Ammon's horn (tissue), 1 donor: ENCODE measurements around the gene MSI2.

Experiments used
- DNase-seq: peaks from one replicate; pipeline ENCODE4 v3.0.0-alpha.2; 2016; ENCODE audit warnings: low spot score

The MSI2 gene

DNA sequence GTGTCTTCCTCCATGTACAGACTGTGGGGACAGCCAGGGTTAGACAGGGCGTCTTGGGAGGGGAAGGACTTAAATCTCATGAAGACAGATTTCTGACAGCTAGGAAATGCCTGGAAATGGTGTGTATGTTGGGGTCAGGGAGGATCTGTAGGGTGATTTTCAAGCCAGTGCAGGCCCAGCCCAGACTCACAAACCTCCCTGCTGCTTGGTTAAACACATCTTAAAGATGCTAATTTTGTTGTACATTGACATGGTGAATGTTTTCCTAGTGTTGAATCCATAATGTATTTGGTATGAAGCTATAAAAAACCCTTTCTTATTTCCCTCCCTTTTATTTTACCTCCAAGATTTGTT lies 250.4 kb downstream of the MSI2 start:
- no peak for DNase-seq

DNA sequence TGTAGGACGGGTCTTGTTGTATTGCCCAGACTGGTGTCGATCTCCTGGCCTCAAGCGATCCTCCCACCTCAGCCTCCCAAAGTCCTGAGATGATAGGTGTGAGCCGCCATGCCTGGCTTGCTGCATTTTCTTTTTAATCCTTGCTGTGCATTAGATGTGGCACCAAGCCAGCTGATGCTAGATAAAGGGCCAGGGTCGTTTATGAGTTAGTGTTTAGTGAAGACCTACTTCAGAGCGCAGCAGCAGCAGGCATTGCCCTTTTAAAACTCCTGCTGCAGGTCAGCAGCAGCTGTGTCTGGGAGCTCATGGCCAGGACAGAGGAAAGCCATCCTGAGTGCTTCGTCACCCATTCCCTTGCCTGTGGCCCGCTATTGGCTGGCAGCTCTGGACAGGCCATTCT lies 251.5 kb downstream of the MSI2 start:
- no peak for DNase-seq

GRCh38 chr17:57508671-57509070 lies 252.3 kb downstream of the MSI2 start:
- no peak for DNase-seq

- no peak for DNase-seq
Observed at GRCh38 chr17:57511475-57512123, 255.3 kb downstream of the MSI2 start.

DNA sequence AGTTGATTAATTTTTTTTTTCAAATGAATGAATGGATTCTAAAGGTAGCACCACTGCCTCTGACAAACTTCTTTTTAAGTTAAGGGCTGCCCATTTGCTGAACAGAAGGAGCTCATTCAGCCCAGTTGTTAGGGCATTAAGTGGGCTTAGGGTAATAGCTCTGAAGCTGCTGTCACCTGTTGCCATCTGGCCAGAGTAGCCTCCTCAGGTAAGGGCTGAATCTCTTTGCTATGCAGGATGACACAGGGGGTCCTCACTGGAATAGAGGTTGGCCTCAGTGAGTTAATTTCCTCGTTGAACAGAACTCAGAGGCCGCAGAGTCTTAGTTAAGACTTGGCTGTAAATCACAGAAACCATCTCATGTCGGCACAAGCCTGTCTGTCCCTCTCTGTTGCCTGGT lies 255.9 kb downstream of the MSI2 start:
- no peak for DNase-seq

- DNase-seq, result no peak
Observed at GRCh38 chr17:57512691-57513090, 256.4 kb downstream of the MSI2 start.

DNA sequence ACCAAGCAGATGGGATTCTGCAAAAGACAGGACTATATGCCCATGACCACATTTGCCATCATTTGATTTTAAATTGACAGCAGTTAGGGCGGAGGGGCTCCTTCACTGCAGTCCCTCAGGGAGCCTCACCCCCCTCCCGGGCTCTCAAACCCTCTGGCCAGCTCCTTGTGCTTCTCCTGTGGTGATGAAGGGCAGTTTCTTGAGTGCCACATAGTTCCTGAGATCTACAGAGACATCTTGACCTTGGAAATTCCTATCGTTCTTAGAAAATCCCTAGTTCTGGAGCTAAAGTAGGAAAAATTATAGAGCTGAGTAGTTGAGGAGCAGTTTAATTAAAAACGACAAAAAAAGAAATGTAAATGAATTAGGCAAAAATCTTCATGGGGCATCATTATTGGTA lies 257.2 kb downstream of the MSI2 start:
- no peak for DNase-seq

- no peak for DNase-seq
Observed at GRCh38 chr17:57514614-57515013, 258.3 kb downstream of the MSI2 start.

GRCh38 chr17:57515662-57516211 lies 259.4 kb downstream of the MSI2 start:
- no peak for DNase-seq

DNA sequence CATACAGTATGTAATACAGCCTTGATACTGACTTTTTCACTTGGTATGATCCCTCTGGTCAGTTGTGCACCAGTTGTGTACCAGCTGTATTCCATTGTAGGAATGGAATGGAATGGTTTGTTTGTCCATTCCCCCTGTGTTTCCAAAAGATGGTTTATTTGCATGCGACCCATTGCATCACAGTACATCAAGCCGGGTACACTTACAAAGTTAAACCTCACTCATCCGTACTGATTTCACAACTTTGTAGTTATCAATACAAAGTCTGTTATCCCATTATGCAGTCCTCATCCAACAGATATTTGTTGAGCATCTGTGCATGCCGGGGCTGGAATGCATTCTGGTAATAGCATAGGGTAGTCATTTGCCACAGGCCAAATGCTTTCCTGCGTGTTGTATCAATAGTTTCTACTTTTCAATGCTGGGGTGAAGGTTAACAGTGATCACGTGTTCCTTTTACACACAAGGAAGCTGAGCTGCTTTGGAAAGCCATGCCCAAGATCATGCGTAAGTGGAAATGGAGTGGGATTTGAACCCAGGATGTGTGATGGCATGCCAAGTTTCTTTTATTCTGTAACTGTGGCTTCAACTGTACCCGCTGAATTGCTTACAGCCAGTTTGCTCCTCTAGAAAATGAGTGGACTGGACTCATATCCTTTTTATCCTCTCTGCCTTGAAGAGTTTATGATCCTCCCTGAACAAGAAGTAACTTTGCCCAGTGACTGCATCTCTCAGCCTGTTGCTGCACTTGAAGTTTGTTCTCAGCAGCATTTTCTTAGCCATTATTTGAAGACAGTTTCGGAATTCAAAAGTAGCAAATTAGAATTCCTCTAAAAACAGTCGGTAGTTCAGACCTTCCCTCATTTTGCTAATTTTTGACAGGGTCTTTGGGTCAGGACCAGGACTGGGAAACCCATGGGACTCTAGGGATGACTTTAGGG lies 260.2 kb downstream of the MSI2 start:
- no peak for DNase-seq

DNA sequence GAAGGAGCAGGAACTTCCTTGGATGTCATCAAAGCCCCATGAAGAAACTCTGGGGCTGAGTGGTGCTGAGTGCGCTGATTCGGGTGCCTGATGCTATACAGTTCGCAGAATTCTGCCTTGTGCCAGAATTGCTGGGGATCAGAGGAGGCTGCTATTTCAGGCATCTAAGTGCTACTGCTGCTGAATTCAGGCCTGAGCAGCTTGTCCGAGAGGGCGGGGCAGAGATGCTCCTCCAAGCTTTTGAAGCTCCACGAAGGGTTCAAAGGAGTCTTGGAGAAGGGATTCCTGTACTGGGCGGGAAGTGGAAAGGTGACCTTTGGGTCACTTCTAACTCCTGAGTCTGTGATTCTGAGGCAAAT lies 260.9 kb downstream of the MSI2 start:
- DNase-seq, result no peak

- DNase-seq, result no peak
Observed at GRCh38 chr17:57517632-57518456, 261.5 kb downstream of the MSI2 start.

- peak; percentile 54 for DNase-seq
Observed at GRCh38 chr17:57518587-57519581, 262.6 kb downstream of the MSI2 start.

GRCh38 chr17:57519800-57520199 lies 263.5 kb downstream of the MSI2 start:
- no peak for DNase-seq

DNA sequence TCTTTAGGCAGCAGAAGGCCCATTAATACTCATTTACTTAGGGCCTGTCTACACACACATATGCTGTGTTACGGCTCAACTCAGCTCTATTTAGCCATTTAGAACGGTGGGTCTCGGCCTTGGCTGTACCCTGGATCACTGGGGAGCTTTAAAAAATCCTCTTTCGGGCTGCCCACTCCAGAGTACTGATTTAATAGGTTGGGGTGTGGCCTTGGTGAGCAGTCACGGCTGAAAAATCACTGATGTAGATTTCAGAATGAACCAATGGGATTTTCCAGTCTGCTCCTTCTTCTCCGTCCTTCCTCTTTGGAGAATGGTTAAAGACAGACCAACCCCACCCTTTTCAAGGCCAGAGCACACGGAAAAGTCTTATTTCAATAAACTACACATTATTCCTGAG lies 265.3 kb downstream of the MSI2 start:
- DNase-seq, result no peak

- DNase-seq, result no peak
Observed at GRCh38 chr17:57522042-57523005, 266.0 kb downstream of the MSI2 start.

DNA sequence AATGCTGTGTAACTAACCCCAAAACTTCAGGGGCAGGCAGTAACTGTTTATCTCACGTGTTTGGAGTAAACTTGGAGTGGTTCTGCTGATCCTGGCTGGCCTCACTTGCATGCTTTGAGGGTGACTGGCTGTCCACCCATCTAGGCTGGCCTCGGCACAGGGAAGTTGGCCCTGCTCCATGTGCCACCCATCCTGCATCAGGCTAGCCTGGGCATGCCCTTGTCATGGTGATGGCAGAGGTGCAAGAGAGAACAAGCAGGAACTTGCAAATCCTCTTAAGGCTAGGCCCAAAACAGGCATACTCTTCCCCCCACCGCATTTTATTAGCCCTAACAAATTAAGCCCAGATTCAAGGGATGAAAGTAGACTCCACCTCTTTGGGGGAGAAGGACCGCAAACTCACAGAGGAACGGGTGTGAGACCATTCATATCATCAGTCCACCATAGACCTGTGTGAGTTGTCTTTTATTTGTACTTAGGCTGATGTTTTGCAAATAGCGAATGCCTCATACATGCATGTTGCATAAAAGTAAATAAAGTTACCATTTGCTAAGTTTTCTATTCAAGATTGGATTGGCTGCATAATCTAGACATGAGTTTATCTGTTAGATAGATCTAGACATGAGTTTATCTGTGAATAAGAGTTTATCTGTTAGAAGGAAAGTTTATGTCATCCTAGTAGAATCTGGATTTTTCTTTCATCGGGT lies 267.8 kb downstream of the MSI2 start:
- DNase-seq, result peak; percentile 55

DNA sequence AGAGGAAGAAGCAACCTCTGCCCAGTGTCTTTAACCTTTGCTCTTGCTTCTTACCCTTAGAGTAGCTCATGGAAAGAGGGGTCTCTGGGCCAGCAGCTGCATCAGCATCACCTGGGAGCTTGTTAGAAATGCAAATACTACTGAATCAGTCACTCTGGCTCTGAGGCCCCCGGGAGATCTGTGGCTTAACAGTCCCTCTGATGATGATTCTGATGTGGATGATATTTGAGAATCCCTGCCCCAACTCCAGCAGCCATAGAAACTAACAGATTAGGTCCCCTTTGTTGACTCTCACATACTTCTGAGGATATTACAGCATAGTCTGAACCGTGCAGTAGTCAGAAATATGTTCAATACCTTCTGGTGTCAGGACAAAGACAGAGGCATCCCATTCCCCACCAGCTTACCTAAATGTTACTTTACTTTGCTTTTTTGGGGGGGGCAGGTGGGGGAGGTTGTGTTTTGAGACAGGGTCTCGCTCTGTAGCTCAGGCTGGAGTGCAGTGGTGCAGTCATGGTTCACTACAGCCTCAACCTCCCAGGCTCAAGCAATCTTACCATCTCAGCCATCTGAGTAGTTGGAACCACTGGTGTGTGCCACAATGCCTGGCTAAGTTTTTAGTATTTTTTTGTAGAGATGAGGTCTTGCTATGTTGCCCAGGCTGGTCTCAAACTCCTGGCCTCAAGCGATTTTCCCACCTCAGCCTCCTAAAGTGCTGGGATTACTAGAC lies 268.7 kb downstream of the MSI2 start:
- no peak for DNase-seq
